H1 (cell line): ENCODE measurements around the gene TOMM40L.
A peak's percentile ranks its signal among the peaks of the same experiment; 100 is the strongest.

ENCODE experiments used
- ASH2L ChIP-seq: fragments of 200-600, 300-600 bp; sonication (generic); IDR thresholded peaks from one replicate; pipeline ENCODE4 v1.7.1; 2017; ENCODE audit warnings: low read length
- ATF3 ChIP-seq: IDR thresholded peaks from 2 replicates; pipeline ENCODE4 v1.6.1; 2011; ENCODE audit warnings: low read depth, mild to moderate bottlenecking, low read length; ENCODE audit not compliant: insufficient read depth
- CTCF ChIP-seq, 3 experiments: IDR thresholded peaks; 1 replicate in 2 of 3; 2 replicates in 1 of 3; pipeline versions ENCODE4 v1.5.1 to v1.6.1; 2011; ENCODE audit warnings: low read length in 3 of 3, mild to moderate bottlenecking in 3 of 3, inconsistent platforms in 2 of 3, low read depth in 1 of 3, moderate library complexity in 1 of 3; ENCODE audit not compliant: insufficient read depth in 1 of 3; ENCODE audit errors: control extremely low read depth in 1 of 3
- EGR1 ChIP-seq: IDR thresholded peaks from 2 replicates; pipeline ENCODE4 v1.6.1; 2011; ENCODE audit warnings: low read depth, low read length, borderline replicate concordance
- EZH2 ChIP-seq: fragments of 200-600 bp; sonication (generic); IDR thresholded peaks from 2 replicates; pipeline ENCODE4 v1.7.1; 2012; ENCODE audit warnings: low read depth, mild to moderate bottlenecking, moderate library complexity, low read length, inconsistent platforms; ENCODE audit not compliant: severe bottlenecking
- FOSL1 ChIP-seq: IDR thresholded peaks from 2 replicates; pipeline ENCODE4 v1.6.1; 2011; ENCODE audit warnings: mild to moderate bottlenecking, low read depth, low read length, moderate library complexity; ENCODE audit not compliant: insufficient read depth
- GABPA ChIP-seq: IDR thresholded peaks from 2 replicates; pipeline ENCODE4 v1.6.1; 2011; ENCODE audit warnings: mild to moderate bottlenecking, low read length, moderate library complexity, borderline replicate concordance; ENCODE audit not compliant: insufficient read depth
- KDM1A ChIP-seq: fragments of 200-600, 300-600 bp; sonication (generic); IDR thresholded peaks from 2 replicates; pipeline ENCODE4 v1.7.1; 2016; ENCODE audit warnings: mild to moderate bottlenecking, low read length, borderline replicate concordance
- KDM5A ChIP-seq: fragments of 200-600 bp; IDR thresholded peaks from 2 replicates; pipeline ENCODE4 v1.7.1; 2012; ENCODE audit warnings: mild to moderate bottlenecking, low read length, inconsistent platforms, mixed read lengths
- MAX ChIP-seq: IDR thresholded peaks from 2 replicates; pipeline ENCODE4 v1.6.1; 2012; ENCODE audit warnings: inconsistent platforms
- POLR2A ChIP-seq, 2 experiments: IDR thresholded peaks; 1 replicate in 1 of 2; 2 replicates in 1 of 2; pipeline ENCODE4 v1.6.1; 2011; ENCODE audit warnings: low read depth in 2 of 2, low read length in 2 of 2, mild to moderate bottlenecking in 2 of 2; ENCODE audit errors: control extremely low read depth in 1 of 2
- SIN3A ChIP-seq, 2 experiments: IDR thresholded peaks in 1 of 2; conservative IDR thresholded peaks in 1 of 2; 2 replicates each; pipeline ENCODE4 v1.6.1; 2011 to 2012; ENCODE audit warnings: low read length in 2 of 2, improper control_type of control experiment in 1 of 2, low read depth in 1 of 2, mild to moderate bottlenecking in 1 of 2
- TEAD4 ChIP-seq: IDR thresholded peaks from 2 replicates; pipeline ENCODE4 v1.6.1; 2012; ENCODE audit warnings: low read depth, low read length, inconsistent platforms, mixed read lengths

- TF ChIP-seq MAX = no peak; the same call in 1 of the 2 replicates
- no peak for TF ChIP-seq GABPA
- no peak for TF ChIP-seq ATF3
- no peak for TF ChIP-seq CTCF (IDR thresholded peaks at IDR 0.05; ENCODE audit: control extremely low read depth in 1 of 3, insufficient read depth in 1 of 3, low read depth in 1 of 3, low read length in 3 of 3)
- no peak for TF ChIP-seq EZH2
- no peak for TF ChIP-seq FOSL1
- TF ChIP-seq POLR2A (IDR thresholded peaks at IDR 0.05; ENCODE audit: control extremely low read depth in 1 of 2, low read depth in 2 of 2, low read length in 2 of 2) = peak in 1 of 2 experiments; percentile 81; a peak in 2 of 3 replicates
- TF ChIP-seq SIN3A (conservative IDR thresholded peaks at IDR 0.05 in 1 of 2, IDR thresholded peaks at IDR 0.05 in 1 of 2; ENCODE audit: low read depth in 1 of 2, low read length in 2 of 2) = no peak
- TF ChIP-seq ASH2L = no peak
- no peak for TF ChIP-seq TEAD4
- TF ChIP-seq KDM1A = no peak
- TF ChIP-seq EGR1 = no peak
- no peak for TF ChIP-seq KDM5A
These were observed 26.9 kb upstream of the TOMM40L start, which contains the start of gene ADAMTS4 for GRCh38 chr1:161198897-161199431.
